HG02970 (cell line): ENCODE measurements around the gene SLC6A17.
A peak's percentile ranks its signal among the peaks of the same experiment; 100 is the strongest.

Source experiments
- ATAC-seq: cut with Tn5 transposase; IDR thresholded peaks from one replicate; pipeline ENCODE4 v1.9.1; 2021; ENCODE audit warnings: mild to moderate bottlenecking, moderate library complexity, moderate number of reproducible peaks; ENCODE audit not compliant: unreplicated experiment, low FRiP score

SLC6A17 gene

GRCh38 chr1:110198746-110199145, 48.5 kb downstream of the SLC6A17 start:
- ATAC-seq: no peak

- ATAC-seq: no peak
Measured at GRCh38 chr1:110200190-110200589, 49.9 kb downstream of the SLC6A17 start.

DNA sequence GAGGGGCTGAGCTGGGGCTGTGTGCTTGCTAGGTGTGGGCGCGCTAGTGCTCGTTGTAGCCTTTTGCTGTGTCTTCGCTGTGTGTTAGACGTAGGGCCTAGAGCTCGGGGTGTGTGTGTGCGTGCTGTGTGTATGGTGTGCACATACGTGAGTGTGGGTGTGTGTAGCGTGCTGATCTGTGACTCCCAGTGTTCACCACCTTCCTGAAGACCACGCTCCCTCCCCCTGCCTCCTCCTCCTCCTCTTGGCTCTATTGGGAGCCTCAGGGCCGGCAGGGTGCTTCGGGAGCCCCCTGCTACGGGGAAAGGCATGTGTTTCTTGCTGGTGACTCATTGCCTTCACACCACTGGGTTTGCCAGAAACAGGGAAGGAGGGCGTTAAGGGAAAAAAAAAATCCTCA, 50.4 kb downstream of the SLC6A17 start:
- ATAC-seq: no peak

DNA sequence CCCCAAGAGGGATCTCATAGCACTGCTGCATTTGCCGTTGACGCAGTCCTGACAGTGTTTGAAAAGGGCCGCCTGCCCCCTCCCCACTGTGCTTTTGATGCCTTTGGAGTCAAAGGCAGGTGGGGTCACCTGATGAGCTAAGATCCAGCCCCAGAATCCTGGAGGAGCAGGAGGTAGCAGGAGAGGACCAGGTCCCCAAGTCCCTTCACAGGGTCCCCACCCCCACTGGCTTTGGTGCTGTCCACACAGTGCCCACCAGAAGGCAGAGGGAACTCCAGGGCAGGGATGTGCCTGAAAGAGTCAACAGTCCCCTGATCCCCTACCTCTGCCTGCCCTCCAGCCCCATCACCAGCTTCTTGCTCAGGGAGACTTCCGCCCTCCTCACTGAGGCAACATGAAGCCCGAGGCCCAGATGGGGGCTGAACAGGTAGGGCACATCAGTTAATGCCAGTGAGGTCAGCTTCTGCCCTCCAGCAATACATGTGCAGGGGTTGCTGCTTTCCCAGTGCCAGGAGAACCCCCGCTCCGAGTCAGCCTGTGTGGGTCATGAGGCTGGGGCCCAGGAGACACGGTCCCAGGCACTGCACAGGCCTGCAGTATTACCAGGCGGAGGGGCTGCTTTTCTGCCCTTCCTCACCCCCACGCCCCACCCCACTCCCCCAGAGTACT, 51.0 kb downstream of the SLC6A17 start:
- ATAC-seq: no peak

GRCh38 chr1:110203021-110203661, 52.8 kb downstream of the SLC6A17 start:
- ATAC-seq: no peak

DNA sequence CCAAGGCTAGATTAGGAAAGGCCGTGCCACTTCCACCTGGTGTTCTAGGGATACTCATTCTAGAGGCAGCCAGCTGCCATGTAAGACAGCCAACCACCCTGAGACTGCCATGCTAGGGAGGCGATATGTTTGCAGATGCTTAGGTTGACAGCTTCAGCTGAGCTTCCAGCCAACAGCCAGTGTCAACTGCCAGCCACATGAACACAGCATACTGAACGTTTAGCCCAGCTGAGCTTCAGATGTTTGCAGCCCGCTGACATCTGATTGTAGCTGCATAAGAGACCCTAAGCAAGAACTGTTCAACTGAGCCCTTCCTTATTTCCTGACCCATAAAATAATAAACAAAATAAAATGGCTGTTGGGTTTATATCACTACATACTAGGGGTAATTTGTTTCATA, 54.9 kb downstream of the SLC6A17 start:
- ATAC-seq: no peak

DNA sequence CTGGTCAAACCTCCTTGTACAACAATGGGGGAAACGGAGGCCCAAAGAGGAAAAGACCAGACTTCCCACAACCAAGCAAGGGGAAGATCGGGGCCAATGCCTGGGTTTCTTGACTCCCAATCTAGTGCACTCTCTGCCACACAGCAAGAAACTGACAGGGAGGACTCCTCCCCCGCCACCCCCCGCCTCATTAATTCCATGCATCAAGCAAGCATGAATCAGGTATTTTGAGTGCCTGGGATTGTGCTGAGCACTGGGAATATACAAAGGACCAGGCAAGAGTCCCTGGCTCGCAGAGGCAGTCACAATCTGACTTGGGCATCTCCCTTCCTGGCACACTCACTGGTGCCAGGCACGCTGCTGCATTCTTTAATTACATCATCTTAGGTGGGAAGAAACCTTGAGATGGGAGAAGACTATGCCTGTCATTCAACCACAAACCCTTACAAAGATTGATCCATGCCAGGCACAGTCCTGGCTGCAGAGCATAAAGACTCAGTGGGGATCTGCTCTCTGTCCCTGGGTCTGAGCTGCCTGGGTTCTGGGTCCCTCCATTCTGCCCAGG, 55.4 kb downstream of the SLC6A17 start:
- no peak for ATAC-seq

DNA sequence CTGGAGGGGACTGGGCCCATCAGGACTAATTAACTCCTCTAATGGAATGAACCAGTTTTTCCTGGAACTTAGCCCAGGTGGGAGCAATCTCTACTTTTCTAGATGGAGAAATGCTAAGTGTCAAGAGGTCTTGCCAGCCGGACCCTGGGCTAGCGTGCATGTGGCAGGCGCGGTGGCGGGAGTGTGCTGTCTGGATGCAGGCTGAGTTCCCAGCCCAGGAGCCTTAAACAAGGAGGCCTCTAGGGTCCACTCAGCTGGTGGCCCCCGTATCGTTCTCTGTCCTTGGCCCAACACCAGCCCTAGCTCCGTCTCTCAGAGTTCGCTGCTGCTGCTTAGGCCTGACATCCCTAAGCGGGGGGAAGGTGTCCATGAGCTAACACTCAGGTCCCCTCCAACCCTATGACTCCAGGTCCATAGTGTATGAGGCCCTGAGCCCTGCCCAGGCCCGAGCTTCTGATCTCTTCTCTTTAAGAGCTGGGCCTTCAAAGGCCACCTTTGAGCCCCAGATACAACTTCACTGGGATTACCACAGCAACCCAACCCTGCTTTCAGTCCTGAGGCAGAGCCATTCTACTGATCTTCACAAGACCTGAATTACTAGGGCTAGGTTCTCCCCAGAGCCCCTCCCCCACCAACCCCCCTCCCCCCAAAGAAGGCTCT, 56.1 kb downstream of the SLC6A17 start:
- no peak for ATAC-seq

DNA sequence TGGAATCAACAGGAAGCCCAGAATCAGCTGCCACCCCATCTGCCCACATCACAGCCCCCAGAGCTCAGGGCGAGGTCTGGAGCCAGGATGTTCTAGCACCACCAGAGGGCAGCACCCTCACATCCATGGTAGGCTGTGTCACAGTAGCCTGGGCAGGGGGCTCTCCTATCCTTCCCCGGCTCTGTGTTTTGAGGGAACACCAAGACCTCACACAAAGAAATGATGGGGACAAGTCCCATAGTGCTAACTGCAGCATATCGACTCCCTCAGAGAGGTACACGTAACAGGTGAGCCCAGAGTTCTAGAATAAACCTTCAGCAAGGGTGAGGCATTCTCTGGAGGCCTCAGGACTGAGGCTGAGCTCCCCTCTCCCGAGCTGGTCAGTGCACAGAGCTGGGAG, 57.5 kb downstream of the SLC6A17 start:
- no peak for ATAC-seq

GRCh38 chr1:110208916-110209645, 58.8 kb downstream of the SLC6A17 start:
- no peak for ATAC-seq

GRCh38 chr1:110209715-110210603, 59.7 kb downstream of the SLC6A17 start, which contains the start of gene KCNC4:
Gene KCNC4, plus strand, starts transcription at chr1:110210314. Its CDS starts 1,186 bp downstream, at chr1:110211500.
- ATAC-seq: peak; percentile 75

DNA sequence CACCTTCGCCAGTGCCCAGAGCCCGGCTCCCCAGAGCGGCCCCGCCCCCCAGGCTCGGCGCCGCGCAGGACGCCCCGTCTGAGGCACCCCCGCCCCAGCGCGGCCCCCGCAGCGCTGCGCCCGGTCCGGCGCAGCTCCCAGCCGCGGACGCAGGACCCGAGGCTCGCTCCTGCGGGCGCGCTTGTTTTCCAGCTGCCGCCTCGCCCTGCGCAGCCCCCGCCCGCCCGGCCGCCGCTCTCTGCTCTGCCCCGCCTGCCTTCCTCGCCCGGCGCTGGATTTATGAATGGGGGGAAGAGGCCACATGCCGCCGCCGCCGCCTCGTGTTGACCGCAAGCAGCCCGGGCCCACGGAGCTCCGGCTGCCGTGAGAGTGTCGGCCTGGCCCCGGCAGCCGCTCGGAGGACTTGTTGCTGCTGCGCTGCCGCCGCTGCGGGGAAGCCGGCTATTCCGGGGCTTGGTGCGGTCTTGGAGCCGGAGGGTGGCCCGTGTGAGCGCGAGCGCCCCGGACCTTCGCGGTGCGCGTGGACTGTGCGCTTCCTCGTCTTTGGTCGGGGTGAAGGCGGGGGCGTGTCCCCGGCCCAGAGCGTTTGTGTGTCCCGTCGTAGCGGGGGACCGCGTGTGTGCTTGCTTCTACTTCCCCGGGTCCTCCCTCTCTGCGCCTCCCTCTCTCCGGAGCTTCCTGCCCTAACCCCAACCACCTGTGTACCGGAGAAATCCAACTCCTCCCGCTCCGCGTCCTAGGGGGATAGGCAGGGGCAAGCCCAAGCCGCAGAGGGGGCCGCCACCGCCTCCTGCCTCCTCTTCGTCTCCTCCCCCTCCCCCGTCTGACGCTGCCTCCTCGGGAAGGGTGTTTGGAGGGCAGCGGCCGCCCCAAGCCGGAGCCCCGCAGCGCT, 60.6 kb downstream of the SLC6A17 start:
- ATAC-seq: peak; percentile 18

DNA sequence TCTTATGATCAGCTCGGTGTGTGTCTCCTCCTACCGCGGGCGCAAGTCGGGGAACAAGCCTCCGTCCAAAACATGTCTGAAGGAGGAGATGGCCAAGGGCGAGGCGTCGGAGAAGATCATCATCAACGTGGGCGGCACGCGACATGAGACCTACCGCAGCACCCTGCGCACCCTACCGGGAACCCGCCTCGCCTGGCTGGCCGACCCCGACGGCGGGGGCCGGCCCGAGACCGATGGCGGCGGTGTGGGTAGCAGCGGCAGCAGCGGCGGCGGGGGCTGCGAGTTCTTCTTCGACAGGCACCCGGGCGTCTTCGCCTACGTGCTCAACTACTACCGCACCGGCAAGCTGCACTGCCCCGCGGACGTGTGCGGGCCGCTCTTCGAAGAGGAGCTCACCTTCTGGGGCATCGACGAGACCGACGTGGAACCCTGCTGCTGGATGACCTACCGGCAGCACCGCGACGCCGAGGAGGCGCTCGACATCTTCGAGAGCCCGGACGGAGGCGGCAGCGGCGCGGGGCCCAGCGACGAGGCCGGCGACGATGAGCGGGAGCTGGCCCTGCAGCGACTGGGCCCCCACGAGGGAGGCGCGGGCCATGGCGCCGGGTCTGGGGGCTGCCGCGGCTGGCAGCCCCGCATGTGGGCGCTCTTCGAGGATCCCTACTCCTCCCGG, 61.3 kb downstream of the SLC6A17 start:
- no peak for ATAC-seq

DNA sequence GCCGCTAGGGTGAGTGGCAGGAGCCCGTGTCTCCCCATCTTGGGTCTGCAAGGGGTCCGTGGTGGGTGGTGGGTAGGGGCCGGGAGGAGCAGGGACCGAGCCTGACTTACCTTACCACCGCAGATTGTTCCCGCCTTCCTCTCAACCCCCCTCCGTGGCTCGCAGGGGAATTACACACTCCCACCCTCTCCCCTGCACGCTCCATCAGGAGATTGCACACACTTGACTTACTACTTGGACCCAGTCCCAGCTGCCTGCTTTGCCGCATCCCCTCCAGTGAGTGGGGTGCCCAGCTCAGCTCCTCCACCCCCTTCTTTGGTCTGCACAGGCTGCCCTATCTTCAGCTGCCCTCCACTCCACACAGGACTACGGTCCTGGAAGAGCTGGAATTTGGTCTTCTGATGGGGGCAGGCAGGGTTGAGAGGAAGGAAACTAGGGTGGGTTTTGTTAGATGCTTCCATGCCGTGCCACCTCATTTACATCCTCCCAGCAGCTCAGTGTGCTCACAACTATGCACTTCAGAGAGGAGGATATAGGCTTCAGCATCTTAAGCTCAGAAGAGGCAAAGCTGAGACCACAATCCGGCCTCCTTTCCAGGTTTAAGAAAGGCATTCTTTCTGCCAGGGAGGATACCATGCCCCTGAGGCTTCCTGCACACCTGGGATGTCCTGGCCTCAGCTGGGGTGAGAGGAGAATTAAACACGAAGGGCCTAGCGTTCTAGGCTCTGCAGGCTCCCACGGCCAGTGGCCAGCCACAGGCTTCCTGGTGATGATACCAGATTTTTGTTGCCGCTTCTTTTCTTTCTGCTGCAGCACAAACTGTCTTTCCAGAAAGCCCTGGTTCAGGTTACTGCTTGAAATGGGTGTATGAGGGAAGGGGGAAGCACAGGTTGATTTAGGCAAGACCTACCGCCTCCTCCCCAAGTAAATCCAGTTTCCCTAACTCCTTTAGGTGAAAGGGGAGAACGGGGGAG, 62.2 kb downstream of the SLC6A17 start:
- ATAC-seq: no peak

DNA sequence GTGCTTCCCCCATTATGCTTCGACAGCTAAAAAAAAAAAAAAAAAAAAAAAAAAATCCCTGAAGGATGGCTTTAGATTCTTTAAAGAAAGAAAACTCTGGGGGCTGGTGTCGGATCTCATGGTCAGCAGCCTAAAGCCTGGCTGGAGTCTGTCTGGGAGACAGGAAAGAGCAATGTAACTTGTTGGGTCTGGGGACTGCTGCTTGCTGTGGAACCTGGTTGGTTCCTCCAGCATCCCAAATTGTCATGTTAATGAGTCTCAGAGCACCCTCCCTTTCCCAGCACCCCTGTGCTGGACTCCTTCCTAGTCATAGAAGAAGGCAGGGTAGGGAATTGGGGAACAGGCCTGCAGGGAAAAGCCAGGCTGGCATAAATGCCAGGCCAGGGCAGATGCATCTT, 62.8 kb downstream of the SLC6A17 start:
- ATAC-seq: no peak

DNA sequence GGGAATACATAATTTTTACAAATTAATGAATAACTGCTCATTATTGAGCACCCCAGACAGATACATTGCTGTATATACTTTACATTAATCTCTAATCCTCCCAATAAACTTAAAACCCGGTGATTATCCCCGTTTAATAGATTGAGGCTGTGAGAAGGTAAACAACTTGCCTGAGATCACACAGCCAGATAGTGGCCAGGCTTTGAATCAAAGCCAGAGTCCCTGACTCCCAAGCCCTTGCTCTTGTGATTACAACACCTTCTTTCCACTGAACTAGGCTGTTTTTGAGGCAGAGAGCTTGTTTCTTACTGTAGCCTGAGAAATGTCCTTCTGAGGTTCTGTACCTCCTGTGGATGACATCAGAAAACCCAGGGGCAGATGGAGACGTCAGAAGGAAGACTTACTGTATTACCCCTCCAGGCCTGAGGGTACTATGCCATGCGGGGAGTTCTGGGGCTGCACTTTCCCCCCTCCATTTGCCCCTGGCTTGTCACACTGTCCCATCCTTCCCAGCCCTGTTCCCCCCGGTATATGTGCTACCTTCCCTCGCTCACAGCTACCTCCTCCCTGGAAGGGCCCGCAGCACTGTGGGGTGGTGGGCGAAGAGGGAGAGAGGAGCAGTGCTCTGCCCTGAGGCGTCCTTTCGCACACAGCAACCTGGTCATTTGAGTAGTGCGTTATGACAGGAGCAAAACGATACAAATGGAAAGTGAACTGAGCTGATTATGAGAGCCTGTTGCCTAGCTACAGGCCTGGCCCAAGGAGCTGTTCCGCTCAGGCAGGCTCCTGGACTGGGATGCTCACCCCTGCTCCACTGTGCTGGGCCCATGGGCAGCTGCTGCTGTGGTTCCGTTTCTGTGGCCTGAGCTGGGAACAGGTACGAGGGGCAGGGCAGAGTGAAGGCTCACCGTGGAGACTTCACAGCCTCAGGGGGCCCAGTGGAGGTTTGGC, 64.4 kb downstream of the SLC6A17 start:
- ATAC-seq: no peak
